HFFc6 (cell line): ENCODE results near the gene HMGXB3. TPM values are rescaled to one million over a fixed set of nuclear protein-coding genes. Genes with fewer than 3 reads are reported as not detected.

ENCODE experiments used
- DNase-seq: peaks from one replicate; pipeline ENCODE4 v3.0.0-alpha.2; 2018
- H3K27ac Mint-ChIP-seq: 2 replicates; pipeline ENCODE4 v1.8.0; 2020; ENCODE audit warnings: mild to moderate bottlenecking, mixed read lengths
- H3K27me3 Mint-ChIP-seq: 2 replicates; pipeline ENCODE4 v1.8.0; 2021; ENCODE audit warnings: mild to moderate bottlenecking, moderate library complexity, mixed read lengths; ENCODE audit not compliant: insufficient read depth
- H3K36me3 Mint-ChIP-seq: 2 replicates; pipeline ENCODE4 v1.8.0; 2021; ENCODE audit warnings: low read depth, mixed read lengths
- H3K4me1 Mint-ChIP-seq: 2 replicates; pipeline ENCODE4 v1.8.0; 2020; ENCODE audit warnings: low read depth, mixed read lengths
- H3K4me3 Mint-ChIP-seq: 2 replicates; pipeline ENCODE4 v1.8.0; 2020; ENCODE audit warnings: mild to moderate bottlenecking, moderate library complexity, mixed read lengths
- H3K9me3 Mint-ChIP-seq: 2 replicates; pipeline ENCODE4 v1.8.0; 2020; ENCODE audit warnings: mild to moderate bottlenecking, mixed read lengths
- CTCF ChIP-seq: fragments of 200-600 bp; sonication (generic); IDR thresholded peaks from 2 replicates; pipeline ENCODE4 v1.5.0; 2021; ENCODE audit warnings: antibody characterized with exemption, mild to moderate bottlenecking
- total RNA-seq, 6 experiments: library from RNA; stranded (reverse); fragmentation: NEBNext Ultra II Directional; extraction: Animal tissue kit (Norgen Biotek cat#: 25700); gene quantifications; 2 replicates in 1 of 6; 3 replicates in 5 of 6; pipeline ENCODE4 v1.2.3, GENCODE V29; 2021

Gene HMGXB3
- total RNA-seq, 6 experiments from 2014 or later: 38.2 to 42.5 (median 40.5) TPM

- peaks cover 48% of the 10 kb centered on the region for H3K4me1 Mint-ChIP-seq
- no peaks in the 10 kb centered on the region for H3K9me3 Mint-ChIP-seq
- peaks cover 6% of the 10 kb centered on the region for H3K27me3 Mint-ChIP-seq
- no peak for TF ChIP-seq CTCF
- no peak overlapping the region for H3K4me3 Mint-ChIP-seq
- peak; percentile 43 for DNase-seq
- no peak overlapping the region for H3K27ac Mint-ChIP-seq
- H3K36me3 Mint-ChIP-seq: no peaks in the 10 kb centered on the region
These were observed 43.9 kb upstream of the HMGXB3 start for GRCh38 chr5:149956685-149957084.

GRCh38 chr5:149957855-149958254 is 42.7 kb upstream of the HMGXB3 start:
- H3K27me3 Mint-ChIP-seq: peaks cover 6% of the 10 kb centered on the region
- no peaks in the 10 kb centered on the region for H3K9me3 Mint-ChIP-seq
- peaks cover 52% of the 10 kb centered on the region for H3K4me1 Mint-ChIP-seq
- no peak overlapping the region for H3K27ac Mint-ChIP-seq
- no peak overlapping the region for H3K4me3 Mint-ChIP-seq
- DNase-seq: peak; percentile 67
- TF ChIP-seq CTCF: no peak
- no peaks in the 10 kb centered on the region for H3K36me3 Mint-ChIP-seq

GRCh38 chr5:149959406-149960236 is 40.9 kb upstream of the HMGXB3 start:
- Mint-ChIP-seq H3K36me3 (no peaks in the 10 kb centered on the region), H3K9me3 (no peaks in the 10 kb centered on the region), H3K4me3 (peak overlapping the region; percentile 96), H3K4me1 (peaks cover 52% of the 10 kb centered on the region), H3K27me3 (peaks cover 6% of the 10 kb centered on the region), H3K27ac (peak overlapping the region; percentile 98)
- peak; percentile 80 for TF ChIP-seq CTCF
- DNase-seq: peak; percentile 75

- H3K4me3 Mint-ChIP-seq: peak within 1 kb of the TSS; percentile 96
- TF ChIP-seq CTCF: peak; percentile 17
- H3K27me3 Mint-ChIP-seq: peaks cover 3% of the 10 kb centered on the region
- H3K9me3 Mint-ChIP-seq: no peaks in the 10 kb centered on the region
- H3K36me3 Mint-ChIP-seq: no peaks in the 10 kb centered on the region
- H3K27ac Mint-ChIP-seq: peak within 1 kb of the TSS; percentile 98
- peak; percentile 98 for DNase-seq
- peaks cover 52% of the 10 kb centered on the region for H3K4me1 Mint-ChIP-seq
These were observed 40.0 kb upstream of the HMGXB3 start, which contains the start of gene SLC26A2 for GRCh38 chr5:149960272-149961185. Gene SLC26A2 (plus strand): TSS chr5:149960758. CDS start chr5:149977653, 16,895 bp downstream.

- Mint-ChIP-seq H3K27me3 (peaks cover 3% of the 10 kb centered on the region), H3K9me3 (no peaks in the 10 kb centered on the region), H3K4me1 (peaks cover 52% of the 10 kb centered on the region), H3K27ac (peak overlapping the region; percentile 36), H3K4me3 (peak overlapping the region; percentile 96), H3K36me3 (no peaks in the 10 kb centered on the region)
- no peak; the same call in 1 of the 2 replicates for TF ChIP-seq CTCF
- no peak for DNase-seq
These were observed 39.3 kb upstream of the HMGXB3 start for GRCh38 chr5:149961186-149961685.
